Transverse colon (tissue), 4 donors: ENCODE results near the gene SUB1. TPM values are rescaled to one million over a fixed set of nuclear protein-coding genes. Genes with fewer than 3 reads are reported as not detected.

Experiments
- DNase-seq: peaks from one replicate; pipeline ENCODE4 v3.0.0-alpha.2; 2019
- H3K27ac ChIP-seq, 4 donors: fragments of 200-600 bp; sonication (generic); 2 replicates each; pipeline ENCODE4 v1.5.1; 2016 to 2018; ENCODE audit warnings: inconsistent platforms in 4 of 4
- H3K27me3 ChIP-seq: fragments of 200-600 bp; sonication (generic); 2 replicates; pipeline ENCODE4 v1.5.1; 2017; ENCODE audit warnings: inconsistent platforms
- H3K36me3 ChIP-seq, 4 donors: fragments of 200-600 bp; sonication (generic); 2 replicates each; pipeline ENCODE4 v1.5.1; 2017 to 2019; ENCODE audit warnings: inconsistent platforms in 4 of 4
- H3K4me1 ChIP-seq, 4 donors: fragments of 200-600 bp; sonication (generic); 2 replicates each; pipeline ENCODE4 v1.5.1; 2017 to 2020; ENCODE audit warnings: inconsistent platforms in 4 of 4
- H3K4me3 ChIP-seq, 4 donors: fragments of 200-600 bp; sonication (generic); 1 replicate in 1 of 4; 2 replicates in 3 of 4; pipeline versions ENCODE4 v1.5.1 to v1.6.1; 2017 to 2019; ENCODE audit warnings: inconsistent platforms in 4 of 4
- H3K9me3 ChIP-seq, 2 donors: fragments of 200-600 bp; sonication (generic); 2 replicates each; pipeline ENCODE4 v1.5.1; 2017 to 2019; ENCODE audit warnings: inconsistent platforms in 2 of 2
- CTCF ChIP-seq, 5 experiments: fragments of 200-600 bp in 3 of 5; fragments of 450-650 bp in 2 of 5; sonication (generic) in 3 of 5; IDR thresholded peaks; 1 replicate in 2 of 5; 2 replicates in 3 of 5; pipeline ENCODE4 v1.5.1; 2016 to 2017; ENCODE audit warnings: antibody characterized with exemption in 5 of 5, inconsistent platforms in 3 of 5, mild to moderate bottlenecking in 2 of 5, moderate library complexity in 1 of 5
- EP300 ChIP-seq: sonication (generic); formaldehyde crosslinking; IDR thresholded peaks from one replicate; pipeline ENCODE4 v1.6.1; 2017; ENCODE audit warnings: antibody characterized with exemption, low read depth
- POLR2A ChIP-seq: fragments of 450-650 bp; IDR thresholded peaks from one replicate; pipeline ENCODE4 v1.6.1; 2016; ENCODE audit warnings: antibody characterized with exemption, mild to moderate bottlenecking, moderate library complexity
- POLR2AphosphoS5 ChIP-seq, 3 donors: sonication (generic); formaldehyde crosslinking; IDR thresholded peaks; one replicate each; pipeline ENCODE4 v1.6.1; 2016; ENCODE audit warnings: antibody characterized with exemption in 3 of 3
- WGBS, 2 donors: methylation state at CpG; one replicate each; pipeline ENCODE4 v1.1.5; 2018; ENCODE audit warnings: low coverage in 1 of 2; 5-methylcytosine and 5-hydroxymethylcytosine counted together
- in situ Hi-C, 4 donors: fragments of 200-750 bp; cut with MboI; loops; one replicate each; pipeline versions ENCODE4 v1.15.0 to v1.15.1; 2017; ENCODE audit warnings: low sequenced_read_pairs in 3 of 4, low pct_ligation_motif_present in 1 of 4, low pct_unique_long_range_greater_than_20kb in 1 of 4
- intact Hi-C: fragments of 100-400 bp; cut with DNase I; formaldehyde crosslinking; loops from one replicate; pipeline ENCODE4 v1.15.1; 2023; ENCODE audit warnings: low total_unique reads
- total RNA-seq, 4 donors: library from RNA; depleted of rRNA; stranded (reverse); fragments of >200 nt; gene quantifications; one replicate each; pipeline ENCODE4 v1.1.0, GENCODE V29; 2016

Gene SUB1
- total RNA-seq, 4 donors from 2014 or later, result 30.3 to 126 (median 78.8) TPM

- H3K9me3 ChIP-seq, result no peaks in the 10 kb centered on the region
- in situ Hi-C loops, result loop anchor here in 1 of 4 donors (25.0 kb wide), 1 partner anchor 364 kb away; no protein-coding TSS in a partner anchor
- WGBS, 2 donors, result 71 to 78% methylated on average over 1 of the region's 1 CpG
- peaks cover 0 to 12% (median 2%) of the 10 kb centered on the region in 4 donors for H3K36me3 ChIP-seq
- intact Hi-C loops, result no loop called here
- peaks cover 6 to 51% (median 14%) of the 10 kb centered on the region in 4 donors for H3K4me1 ChIP-seq
- H3K4me3 ChIP-seq, result no peak overlapping the region
- TF ChIP-seq CTCF (IDR thresholded peaks at IDR 0.05), result no peak
- no peak for TF ChIP-seq EP300
- no peak for TF ChIP-seq POLR2AphosphoS5 (IDR thresholded peaks at IDR 0.05)
- no peak for TF ChIP-seq POLR2A
- no peaks in the 10 kb centered on the region for H3K27me3 ChIP-seq
- H3K27ac ChIP-seq, result no peak overlapping the region
- DNase-seq, result no peak
Measured at GRCh38 chr5:32601623-32602295, 16.4 kb downstream of the SUB1 start.

DNA sequence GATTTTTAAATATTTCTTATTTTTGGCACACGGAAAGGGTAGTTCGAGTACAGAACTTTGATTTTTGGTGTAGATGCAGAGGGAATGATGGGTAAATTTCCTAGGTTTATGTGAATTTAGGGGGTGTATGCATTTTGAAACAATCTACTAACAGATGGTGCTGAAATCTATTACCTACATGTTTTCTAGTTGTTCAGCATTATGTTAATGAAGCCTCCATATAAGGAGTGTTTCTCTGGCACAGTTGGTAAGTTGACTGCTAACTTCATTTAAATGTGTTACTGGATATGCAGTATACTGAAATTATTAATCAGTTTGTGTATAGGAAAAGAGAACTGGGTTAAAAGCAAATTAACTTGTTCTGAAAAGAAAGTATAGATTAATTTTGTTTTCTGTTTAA lies 17.5 kb downstream of the SUB1 start:
- in situ Hi-C loops, result loop anchor here in 1 of 4 donors (25.0 kb wide), 1 partner anchor 366 kb away; no protein-coding TSS in a partner anchor
- H3K36me3 ChIP-seq, result peaks cover 0 to 12% (median 2%) of the 10 kb centered on the region in 4 donors

GRCh38 chr5:32604800-32605765 lies 19.7 kb downstream of the SUB1 start:
- Histone ChIP-seq H3K27me3 (no peaks in the 10 kb centered on the region), H3K36me3 (peaks cover 0 to 12% (median 0%) of the 10 kb centered on the region in 4 donors), H3K4me1 (peaks cover 0 to 23% (median 5%) of the 10 kb centered on the region in 4 donors), H3K4me3 (no peak overlapping the region), H3K27ac (no peak overlapping the region), H3K9me3 (no peaks in the 10 kb centered on the region)
- DNase-seq, result no peak
- in situ Hi-C loops (loop anchor here in 1 of 4 donors (25.0 kb wide), 1 partner anchor 368 kb away; no protein-coding TSS in a partner anchor), intact Hi-C loops (no loop called here)
- 93 to 100% methylated on average over 1 to 4 of the region's 4 CpGs for WGBS, 2 donors
- TF ChIP-seq POLR2A, result no peak
- no peak for TF ChIP-seq POLR2AphosphoS5 (IDR thresholded peaks at IDR 0.05)
- no peak for TF ChIP-seq EP300
- TF ChIP-seq CTCF (IDR thresholded peaks at IDR 0.05), result no peak

More for the DNA sequence above, 17.5 kb downstream of the SUB1 start:
- TF ChIP-seq EP300 (no peak), CTCF (IDR thresholded peaks at IDR 0.05) (no peak), POLR2AphosphoS5 (IDR thresholded peaks at IDR 0.05) (no peak)
- Histone ChIP-seq H3K4me1 (peaks cover 6 to 43% (median 10%) of the 10 kb centered on the region in 4 donors), H3K4me3 (no peak overlapping the region), H3K27ac (no peak overlapping the region), H3K9me3 (no peaks in the 10 kb centered on the region), H3K27me3 (no peaks in the 10 kb centered on the region)
- 85 to 91% methylated on average over 2 of the region's 2 CpGs for WGBS, 2 donors
- intact Hi-C loops, result no loop called here
- DNase-seq, result no peak

DNA sequence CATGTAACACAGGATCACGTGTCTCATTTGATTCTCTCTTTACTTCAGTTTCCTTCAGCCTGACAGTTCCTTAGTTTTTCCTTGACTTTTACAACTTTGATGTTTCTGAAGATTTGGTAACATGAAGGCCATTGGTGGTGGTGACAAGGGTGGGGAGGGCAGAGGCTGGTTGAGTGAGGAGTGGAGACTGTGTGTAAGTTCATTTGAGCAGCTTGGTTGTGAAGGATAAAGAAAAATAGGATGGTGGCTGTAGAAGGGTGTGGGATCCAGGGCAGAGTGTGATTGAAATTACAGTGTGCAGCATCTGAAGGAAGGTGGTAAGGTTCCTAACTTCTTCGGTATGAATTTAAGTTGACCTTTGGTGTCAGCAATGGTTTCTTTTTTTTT lies 20.4 kb downstream of the SUB1 start:
- 84 to 98% methylated on average over 2 of the region's 2 CpGs for WGBS, 2 donors
- in situ Hi-C loops (loop anchor here in 1 of 4 donors (25.0 kb wide), 1 partner anchor 368 kb away; no protein-coding TSS in a partner anchor), intact Hi-C loops (no loop called here)
- Histone ChIP-seq H3K36me3 (peaks cover 0 to 10% (median 0%) of the 10 kb centered on the region in 4 donors), H3K27ac (no peak overlapping the region), H3K9me3 (no peaks in the 10 kb centered on the region), H3K4me1 (peaks cover 0 to 18% (median 5%) of the 10 kb centered on the region in 4 donors), H3K27me3 (no peaks in the 10 kb centered on the region), H3K4me3 (no peak overlapping the region)
- TF ChIP-seq CTCF (IDR thresholded peaks at IDR 0.05) (no peak), EP300 (no peak), POLR2A (no peak), POLR2AphosphoS5 (IDR thresholded peaks at IDR 0.05) (no peak)
- no peak for DNase-seq
